GM19467 (cell line): ENCODE measurements around the gene CDH4.

ENCODE experiments used
- ATAC-seq: cut with Tn5 transposase; IDR thresholded peaks from one replicate; pipeline ENCODE4 v1.9.1; 2021; ENCODE audit warnings: mild to moderate bottlenecking, moderate library complexity; ENCODE audit not compliant: unreplicated experiment

Gene CDH4

GRCh38 chr20:61988665-61989064, 736.6 kb downstream of the CDH4 start:
- ATAC-seq, result no peak

- no peak for ATAC-seq
These were observed 737.7 kb downstream of the CDH4 start for GRCh38 chr20:61989741-61990140.
